GM18520 (cell line): ENCODE data around the gene PPIF.
"Not testable (repeated sequence)": the region's sequence is repeated elsewhere in the genome, so short reads cannot be mapped to it uniquely, and the experiment has no call there.

Source experiments
- ATAC-seq: cut with Tn5 transposase; IDR thresholded peaks from one replicate; pipeline ENCODE4 v1.9.1; 2021; ENCODE audit not compliant: unreplicated experiment

The PPIF gene

DNA sequence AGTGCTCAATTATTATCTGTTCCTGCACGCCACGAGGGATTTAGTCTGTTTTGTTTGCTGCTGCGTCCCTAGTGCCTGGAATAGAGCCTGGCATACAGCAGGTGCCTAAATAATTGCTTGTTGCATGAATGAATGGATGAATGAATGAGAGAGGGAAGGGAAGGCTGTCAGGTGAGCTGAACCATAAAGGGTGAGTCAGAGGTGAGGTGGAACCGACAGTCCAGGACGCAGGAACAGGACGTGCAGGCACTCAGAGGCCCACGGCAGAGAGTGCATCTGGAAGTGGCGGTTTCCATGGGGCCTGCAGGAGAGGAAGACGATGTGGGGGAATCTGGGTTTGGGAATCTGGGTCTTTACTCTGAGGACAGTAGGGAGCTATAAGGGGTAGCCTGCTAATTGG is 17.7 kb upstream of the PPIF start:
- ATAC-seq, result no peak

DNA sequence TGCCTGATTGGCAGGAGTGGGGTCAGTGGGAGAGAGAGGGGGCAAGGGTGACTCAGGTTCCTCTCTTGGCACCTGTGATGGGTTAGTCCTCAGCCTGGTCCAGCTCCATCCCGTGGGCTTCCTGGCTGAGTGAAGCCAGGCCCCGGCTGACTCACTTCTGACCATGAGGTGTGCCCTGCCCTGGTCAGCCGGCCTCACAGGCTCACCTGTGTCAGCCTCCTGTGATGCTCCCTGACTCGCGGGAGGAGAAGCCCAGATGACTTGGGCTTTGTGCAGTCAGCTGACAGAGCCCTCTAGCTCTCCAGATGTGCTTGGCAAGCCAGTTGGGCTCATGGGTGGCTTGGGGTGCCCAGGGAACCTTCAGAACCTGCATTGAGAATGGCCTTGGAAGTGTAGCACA is 16.0 kb upstream of the PPIF start:
- no peak for ATAC-seq

DNA sequence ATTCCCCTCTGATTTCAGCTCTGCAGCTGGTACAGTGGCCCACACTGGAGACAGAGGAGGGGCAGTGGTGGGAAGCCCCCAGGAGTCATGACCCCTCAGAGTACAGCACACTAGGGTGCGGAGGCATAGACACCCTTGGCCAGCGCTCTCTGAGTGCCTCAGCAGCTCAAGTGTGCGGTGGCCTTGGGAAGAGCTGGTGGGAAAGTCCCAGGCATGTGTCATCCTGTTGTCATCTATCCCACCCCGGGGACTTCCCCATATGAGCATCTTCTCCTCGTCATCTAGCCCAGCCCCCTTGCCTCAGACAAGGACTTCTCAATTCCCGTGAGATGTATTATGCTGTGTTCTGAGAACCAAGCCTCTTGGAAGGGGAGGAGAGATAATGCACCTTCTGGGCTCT is 15.6 kb upstream of the PPIF start:
- ATAC-seq, result peak; percentile 66

DNA sequence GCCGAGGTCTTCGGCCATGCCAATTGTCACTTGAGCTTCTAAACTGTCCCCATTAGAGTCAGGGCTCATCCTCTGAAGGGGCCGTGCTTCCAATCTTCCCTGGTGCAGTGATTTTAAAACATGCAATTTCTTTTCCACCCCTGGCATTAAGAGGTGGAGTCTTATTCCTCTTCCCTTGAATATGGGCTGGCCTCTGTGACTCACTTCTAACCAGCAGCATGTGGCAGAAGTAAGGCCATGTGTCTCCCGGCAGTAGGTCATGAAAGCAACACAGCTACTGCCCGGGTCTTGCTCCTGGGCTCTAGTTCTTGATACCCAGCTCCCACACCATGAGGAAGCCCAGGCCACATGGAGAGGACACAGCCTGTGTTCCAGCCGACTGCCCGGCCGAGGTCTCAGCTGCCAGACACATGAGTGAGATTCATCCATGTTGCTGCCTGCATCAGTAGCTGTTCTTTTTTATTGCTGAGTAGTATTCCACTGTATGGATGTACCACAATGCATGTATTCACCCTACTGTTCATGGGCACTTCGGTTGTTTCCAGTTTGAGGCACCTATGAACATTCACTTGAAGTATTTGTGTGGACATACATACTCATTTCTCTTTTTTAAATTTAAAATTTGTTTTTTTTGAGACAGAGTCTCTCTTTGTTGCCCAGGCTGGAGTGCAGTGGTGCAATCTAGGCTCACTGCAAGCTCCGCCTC is 14.5 kb upstream of the PPIF start:
- not testable (repeated sequence) for ATAC-seq

DNA sequence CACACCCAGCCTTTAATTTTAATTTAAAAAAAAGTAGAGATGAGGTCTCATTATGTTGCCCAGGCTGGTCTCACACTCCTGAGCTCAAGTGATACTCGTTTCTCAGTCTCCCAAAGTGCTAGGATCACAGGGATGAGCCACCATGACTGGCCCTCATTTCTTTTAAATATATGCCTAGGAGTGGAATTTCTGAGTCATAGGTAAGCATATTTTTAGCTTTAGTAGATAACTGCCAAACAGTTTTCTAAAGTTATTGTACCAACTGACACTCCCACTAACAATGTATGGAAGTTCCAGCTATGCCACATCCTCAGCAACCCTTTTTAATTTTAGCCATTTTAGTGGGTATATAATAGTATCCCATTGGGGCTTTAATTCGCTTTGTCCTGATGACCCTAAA is 13.8 kb upstream of the PPIF start:
- no peak for ATAC-seq

DNA sequence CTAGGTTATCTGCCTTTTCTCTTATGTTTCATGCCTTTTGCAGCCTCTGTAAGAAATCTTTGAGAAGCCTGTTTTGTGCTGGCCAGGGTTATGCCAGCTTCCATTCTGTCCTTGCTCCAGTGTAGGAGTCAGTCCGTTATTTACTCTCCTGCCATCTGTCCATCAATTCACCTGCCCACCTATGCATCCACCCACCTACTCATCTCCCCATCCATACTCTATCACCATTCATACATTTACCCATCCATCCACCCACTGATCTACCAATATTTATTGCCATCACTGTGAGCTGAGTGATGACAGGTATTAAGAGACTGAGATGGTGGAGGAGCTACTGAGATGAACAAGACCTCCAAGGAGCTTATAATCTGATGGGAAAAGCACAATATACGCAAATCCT is 12.7 kb upstream of the PPIF start:
- no peak for ATAC-seq

DNA sequence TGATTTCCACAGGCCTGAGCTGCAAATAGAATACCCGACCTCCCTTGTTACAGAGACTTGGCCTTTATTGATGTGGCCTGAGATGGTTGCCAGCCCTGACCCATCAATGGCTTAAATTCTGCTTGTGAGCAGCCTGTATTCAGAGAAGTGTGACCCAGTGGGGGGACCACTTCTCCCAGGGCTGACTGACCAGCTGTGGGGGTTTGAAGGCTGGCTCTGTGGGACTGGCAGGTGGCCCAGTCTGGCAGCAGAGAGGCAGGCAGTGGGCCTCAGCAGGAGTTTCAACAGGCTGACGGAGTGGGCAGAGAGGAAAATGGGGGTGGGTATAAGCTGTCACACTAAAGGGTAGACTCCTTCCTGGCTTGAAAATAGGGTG is 12.2 kb upstream of the PPIF start:
- no peak for ATAC-seq

DNA sequence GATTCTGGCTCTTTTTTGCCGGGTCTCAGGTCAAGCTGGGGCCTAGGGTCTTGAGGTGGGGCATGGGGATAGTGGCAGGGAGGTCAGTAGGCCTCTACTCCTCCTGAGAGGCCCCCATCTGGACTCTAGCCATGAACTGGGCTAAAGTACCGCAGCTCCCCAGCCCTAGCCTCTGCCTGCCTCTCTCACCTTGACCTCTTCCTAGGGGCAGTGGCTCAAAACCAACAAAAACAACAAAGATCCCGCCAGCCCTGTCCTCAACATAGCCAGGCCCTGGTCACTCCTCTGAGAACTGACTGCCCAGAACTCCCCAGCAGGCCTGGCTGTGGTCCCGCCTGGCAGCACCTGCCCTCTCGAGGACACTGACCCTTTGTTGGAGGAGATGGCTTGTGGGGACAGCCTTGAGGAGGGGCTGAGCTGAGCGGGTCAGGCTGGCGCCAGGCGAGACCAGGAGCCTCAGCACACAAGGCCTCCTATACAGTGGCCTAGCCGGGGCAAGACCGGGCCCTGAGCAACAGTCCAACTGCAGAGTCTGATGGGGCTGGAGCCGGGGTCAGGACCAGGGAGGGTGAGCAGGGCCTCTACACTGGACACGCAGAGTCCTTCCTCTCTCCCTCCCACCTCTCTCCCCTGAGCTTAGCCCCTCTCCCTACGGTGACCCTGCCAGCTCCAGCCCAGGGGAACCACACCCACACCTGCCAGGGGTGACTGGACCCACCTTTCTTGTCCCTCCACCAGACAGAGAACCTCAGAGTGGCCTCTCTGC is 11.6 kb upstream of the PPIF start:
- no peak for ATAC-seq

DNA sequence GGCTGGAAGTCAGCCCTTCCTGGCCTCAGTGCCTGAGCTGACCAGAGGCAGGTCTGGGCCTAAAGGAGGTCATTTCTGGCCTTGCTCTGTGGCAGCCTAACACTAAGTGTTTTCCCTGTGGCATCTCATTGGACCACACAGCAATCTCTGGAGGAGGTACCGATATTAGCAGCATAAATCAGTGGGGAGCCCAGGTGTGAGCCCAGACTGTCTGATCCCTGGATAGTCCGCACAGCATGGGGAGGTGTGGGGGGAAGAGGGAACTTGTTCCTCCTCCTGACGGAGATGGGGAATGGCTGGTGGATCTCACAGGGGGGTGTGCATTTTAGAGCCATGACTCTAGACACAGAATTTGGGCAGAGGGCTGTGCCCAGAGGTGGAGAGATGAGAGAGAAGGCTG is 11.0 kb upstream of the PPIF start:
- ATAC-seq, result no peak

DNA sequence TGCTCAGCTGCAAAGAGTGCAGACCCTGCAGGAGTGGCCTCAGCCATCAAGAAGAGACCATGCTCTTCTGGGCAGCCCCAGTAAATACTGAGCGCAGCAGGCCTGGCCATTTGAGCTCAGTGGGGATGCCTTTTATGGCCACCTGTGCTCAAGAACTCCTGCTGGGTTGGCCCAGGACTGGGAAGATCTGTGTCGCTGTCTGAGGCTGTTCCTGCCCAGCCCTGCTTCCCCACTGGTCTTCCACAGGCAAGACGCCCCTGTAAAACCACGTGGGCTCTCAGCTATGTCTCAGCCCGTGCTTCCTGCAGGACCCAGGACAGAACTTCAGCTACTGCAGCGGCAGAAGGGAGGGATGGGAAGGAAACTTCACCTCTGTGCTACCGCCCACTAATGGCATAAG is 10.5 kb upstream of the PPIF start:
- ATAC-seq, result no peak

DNA sequence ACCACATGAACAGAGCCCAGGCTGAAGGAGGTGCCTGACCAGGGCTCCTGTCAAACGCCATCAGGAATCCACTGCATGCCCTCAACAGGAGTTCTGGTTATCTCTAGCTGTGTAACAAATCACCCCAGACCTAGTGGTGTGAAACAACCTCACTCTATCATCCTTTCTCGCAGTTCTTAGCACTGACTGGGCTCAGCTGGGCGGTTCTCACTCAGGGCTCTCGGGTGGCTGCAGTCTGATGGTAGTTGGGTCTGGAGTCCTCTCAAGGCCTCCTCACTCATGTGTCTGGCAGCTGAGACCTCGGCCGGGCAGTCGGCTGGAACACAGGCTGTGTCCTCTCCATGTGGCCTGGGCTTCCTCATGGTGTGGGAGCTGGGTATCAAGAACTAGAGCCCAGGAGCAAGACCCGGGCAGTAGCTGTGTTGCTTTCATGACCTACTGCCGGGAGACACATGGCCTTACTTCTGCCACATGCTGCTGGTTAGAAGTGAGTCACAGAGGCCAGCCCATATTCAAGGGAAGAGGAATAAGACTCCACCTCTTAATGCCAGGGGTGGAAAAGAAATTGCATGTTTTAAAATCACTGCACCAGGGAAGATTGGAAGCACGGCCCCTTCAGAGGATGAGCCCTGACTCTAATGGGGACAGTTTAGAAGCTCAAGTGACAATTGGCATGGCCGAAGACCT is 9.3 kb upstream of the PPIF start:
- ATAC-seq, result not testable (repeated sequence)

DNA sequence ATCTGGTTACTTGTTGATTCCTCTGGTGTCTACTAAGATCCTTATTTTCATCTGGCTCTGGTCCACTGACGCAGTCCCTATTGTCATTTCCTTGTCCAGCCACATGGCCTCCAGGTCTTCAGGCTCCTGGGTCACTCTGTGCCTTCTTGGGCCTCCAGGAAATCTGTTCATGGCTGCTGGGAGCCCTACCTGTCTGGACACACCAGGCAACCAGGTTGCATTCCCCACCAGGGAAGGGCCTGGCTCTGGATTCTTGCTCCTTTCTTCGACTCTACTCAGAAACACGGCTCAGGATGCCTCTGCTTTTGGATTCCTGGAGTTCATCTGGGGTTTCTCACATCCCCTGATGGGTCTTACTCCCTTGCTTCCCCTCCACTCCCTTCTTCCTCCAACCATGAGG is 8.0 kb upstream of the PPIF start:
- no peak for ATAC-seq

DNA sequence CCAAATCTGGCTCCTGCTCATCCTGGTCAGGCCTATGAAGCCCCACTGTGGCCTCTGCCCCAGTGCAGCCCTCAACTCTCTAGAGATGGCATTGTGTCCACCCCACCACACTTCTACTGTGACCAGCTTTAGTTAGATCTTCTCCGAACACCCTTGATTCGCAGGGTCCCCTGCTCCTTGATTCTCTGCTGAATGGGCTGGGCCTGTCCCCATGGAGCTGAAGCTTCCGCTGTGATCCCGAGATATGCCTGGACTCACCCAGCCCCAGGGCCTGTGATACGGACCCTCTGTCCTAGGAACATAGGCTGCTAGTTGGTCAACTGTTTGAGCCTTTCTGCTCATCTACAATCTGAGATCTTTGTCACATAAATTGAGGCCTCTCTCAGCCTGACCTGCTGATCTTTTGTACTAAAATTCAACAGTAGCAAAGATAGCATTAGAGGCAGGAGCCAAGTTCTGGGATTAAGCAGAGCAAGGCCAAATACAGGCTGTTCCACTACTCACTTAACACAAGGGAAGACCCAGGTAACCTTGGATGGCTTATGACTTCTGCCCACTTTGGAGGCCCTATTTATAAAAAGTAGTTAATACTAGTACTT is 6.5 kb upstream of the PPIF start:
- ATAC-seq, result no peak

DNA sequence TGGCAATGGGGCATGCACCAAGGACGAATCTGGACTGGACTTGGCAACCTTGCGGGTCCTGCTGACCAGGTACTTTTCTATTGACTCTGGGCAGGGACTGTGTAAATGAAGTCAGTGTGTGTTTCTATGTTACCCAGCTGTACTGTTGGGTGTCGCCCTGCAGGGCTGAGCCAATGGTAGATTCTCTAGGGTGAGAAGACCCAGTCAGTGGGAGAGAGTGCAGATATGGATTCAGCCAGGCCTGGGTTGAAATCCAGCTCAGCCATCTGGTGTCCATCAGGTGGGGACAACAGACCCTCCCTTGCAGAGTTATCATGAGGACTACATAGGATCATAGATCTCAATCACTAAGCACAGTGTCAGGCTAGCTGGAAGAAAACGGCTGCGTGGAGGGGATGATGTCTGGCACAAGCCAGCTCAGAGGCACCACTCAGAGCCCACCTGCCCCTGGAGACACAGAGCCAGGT is 4.9 kb upstream of the PPIF start:
- ATAC-seq, result no peak

DNA sequence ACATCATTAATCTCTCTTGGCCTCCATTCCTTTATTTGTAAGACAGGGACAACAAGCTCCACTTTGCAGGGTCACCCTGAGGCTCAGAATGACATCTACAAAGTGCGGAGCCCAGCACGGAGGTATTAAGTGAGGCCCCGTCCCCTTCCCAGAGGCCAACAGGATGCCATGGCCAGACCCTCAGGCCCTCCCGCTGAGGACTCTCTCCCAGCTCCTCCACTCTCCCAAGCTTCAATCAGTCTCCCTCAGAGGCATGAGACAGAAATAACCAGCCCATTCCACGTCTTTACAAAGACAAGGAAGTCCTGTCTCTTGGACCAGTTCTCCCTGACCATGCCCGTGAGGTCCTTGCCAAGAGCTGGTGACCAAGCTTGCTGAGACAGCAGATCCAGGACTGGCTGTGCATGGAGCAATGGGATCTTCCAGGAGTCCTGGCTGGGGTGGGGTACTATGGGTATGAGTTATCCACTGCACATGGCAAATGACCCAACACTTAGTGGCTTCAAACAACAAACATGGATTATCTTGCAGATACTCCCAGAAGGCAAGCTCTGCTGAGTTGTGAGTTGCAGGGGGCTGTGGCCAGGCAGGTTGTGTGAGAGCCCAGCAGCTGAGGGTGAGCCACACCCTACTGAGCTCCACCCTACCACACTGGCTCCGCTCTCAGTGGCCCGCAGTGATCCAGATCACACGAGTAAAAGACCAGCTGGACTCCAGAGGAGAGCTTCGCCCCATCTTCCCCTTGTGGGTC is 4.3 kb upstream of the PPIF start:
- ATAC-seq, result no peak

DNA sequence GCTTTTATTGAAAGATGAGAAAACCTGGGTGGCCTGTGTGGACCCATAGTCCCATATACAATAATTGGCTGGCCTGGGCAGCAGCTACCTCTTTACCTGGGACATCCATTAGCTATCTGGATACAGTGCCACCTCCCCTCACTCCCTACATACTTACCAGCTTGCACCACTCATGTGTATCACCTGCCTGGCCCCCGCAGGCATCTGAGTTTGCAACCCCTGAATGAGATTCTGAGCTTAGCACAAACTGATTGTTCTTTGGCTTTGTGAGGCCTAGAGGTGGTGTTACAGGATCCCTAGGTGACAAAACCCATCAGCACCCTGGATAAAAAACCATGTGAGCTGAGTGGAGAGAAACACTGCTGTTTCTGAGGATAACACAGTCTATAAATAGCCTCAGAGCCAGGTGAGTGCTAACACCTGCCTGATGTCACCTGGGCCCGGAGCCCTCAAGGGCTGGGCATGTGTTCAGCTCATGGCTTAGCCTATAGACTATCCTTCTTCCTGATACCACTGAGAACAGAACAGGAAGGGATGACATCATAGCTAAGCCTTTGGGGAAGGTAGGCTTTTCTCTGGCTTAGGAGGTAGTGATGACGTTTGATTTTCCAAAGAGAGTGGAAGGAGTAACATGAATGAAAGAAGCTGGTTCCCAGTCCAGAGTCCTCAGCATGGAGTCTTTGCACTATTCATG is 2.6 kb upstream of the PPIF start:
- no peak for ATAC-seq

DNA sequence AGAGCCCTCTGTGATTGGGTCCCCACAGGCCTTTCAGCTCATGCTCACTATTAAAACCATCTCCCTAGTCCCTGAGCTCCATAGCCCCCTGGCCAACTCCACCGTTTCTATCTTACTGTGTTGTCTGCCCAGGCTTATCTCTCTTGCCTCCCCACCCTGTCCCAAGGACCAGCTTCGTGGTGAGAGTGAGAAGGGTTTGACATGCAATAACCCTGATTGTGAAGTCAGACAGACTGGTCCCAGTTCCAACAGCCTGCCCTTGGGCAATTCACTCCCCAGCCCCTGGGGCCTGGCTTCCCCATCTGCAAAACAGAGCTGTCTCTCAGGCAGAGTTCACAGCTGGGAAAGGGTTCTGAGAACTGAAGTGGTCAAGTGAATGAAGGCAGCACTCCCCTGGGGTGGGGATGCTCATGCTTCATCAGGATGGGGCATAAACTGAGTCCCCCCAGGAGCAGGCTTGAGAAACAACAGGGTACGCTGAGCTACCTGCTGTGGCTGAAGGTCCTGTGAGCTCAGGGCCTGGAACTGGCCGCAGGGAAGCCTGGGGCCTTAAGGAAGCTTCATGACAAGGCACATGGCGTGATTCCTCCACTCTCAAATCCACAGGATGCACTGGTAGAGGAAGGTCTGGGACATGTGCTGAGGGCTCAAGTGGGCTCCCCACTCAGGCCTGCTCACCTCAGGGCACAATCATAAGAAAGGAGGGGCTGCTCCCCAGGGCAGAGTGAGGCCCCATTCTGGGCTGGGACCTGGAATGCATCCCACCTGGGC is 1.8 kb upstream of the PPIF start:
- ATAC-seq, result no peak

DNA sequence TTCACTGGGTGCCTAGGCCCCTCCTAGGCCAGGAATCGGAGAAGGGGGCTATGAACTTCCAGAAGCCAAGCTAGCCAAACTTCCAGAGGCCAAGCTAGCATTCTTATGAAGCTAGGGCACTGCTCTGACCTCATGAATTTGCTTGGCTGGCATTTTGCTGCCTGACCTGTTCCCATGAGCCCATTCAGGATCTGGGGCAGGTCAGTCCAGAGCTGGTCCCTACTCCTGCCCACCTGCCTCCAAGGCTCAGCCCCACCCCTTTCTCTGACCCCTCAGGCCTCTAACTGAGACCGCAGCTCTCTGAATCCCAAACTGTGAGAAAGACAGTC is 1.3 kb upstream of the PPIF start:
- ATAC-seq, result no peak

DNA sequence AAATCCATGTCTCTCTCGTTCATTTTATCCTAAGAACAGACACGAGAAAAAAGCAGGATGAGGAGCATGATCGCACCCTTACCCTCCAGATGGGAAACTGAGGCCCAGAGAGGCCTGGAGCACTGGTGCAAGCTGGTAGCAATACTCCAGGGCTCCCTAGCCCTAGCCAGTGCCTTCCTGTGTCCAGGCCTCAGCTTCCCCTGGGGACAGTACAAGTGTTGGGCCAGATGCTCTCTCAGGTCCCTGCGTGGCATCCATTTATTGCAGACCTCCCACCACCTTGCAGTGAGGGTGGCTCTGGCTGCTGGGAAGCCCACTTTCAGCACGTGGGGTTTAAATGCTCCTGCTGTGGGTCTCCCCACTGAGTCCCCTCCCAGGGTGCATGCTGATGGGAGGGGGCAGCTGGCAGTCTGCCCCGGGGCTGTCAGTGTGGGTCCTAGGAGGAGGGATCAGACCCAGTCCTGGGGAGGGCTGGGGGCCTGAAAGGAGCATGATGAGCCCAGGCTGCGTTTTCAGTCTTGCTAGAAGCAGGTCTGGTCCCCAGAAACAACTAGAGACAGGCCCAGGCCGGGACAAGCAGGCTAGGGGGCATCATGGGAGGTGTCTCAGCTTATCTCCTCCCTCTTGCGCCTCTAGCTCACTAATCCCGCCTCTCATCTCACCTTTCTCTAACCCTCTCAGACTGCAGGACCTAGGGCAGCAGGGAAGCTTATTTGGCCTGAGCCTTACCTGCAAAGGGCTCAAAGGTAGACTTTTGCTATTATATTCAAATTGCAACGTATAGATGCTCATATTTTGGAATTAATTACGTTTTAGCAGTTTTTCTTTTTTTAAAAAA is 662 bp upstream of the PPIF start:
- no peak for ATAC-seq
